NCI-H748 (cell line): Measurements from ENCODE around the gene SPATA13.
A peak's percentile ranks its signal among the peaks of the same experiment; 100 is the strongest.

Experiments
- DNase-seq: peaks from one replicate; lab custom pipeline; 2025; ENCODE audit not compliant: unreplicated experiment; lab: John Stamatoyannopoulos, UW

Gene SPATA13

DNA sequence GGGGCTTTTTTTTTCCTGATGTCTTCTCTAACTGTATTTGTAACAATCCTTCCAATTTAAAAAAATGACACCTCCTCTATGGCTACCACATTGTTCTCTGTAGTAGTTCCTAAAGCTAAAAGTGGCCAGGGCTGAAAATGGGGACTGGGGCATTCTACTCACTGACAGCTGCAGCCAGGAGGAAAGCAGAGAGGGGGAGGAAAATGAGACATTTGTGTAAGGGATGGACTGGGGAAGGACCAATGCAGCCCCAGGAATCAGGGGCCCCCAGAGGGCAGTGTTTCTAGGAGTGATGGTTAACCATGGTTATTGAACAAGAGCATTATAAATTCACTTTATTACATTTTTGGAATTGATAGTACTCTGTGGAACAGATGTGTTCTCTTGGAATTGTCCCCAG, 114.5 kb downstream of the SPATA13 start:
- DNase-seq = no peak

DNA sequence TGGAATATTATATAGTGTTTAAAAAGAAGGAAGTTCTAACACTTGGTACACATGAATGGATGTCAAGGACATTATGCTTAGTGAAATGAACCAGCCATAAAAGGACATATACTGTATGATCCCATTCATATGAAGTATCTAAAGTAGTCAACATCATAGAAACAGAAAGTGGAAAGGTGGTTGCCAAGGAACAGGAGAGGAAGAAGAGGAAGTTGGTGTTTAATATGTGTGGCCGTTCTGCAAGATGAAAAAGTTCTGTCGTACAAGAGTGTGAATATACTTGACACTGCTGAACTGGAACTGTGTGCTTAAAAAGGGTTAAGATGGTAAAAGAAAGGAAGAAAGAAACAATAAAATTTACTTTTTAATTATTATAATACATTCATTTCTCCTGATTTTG, 115.8 kb downstream of the SPATA13 start:
- DNase-seq = no peak

GRCh38 chr13:24276861-24277260, 116.3 kb downstream of the SPATA13 start:
- DNase-seq = no peak

GRCh38 chr13:24277761-24278160, 117.2 kb downstream of the SPATA13 start:
- DNase-seq = no peak

- no peak for DNase-seq
Measured at GRCh38 chr13:24279327-24280110, 119.0 kb downstream of the SPATA13 start.

DNA sequence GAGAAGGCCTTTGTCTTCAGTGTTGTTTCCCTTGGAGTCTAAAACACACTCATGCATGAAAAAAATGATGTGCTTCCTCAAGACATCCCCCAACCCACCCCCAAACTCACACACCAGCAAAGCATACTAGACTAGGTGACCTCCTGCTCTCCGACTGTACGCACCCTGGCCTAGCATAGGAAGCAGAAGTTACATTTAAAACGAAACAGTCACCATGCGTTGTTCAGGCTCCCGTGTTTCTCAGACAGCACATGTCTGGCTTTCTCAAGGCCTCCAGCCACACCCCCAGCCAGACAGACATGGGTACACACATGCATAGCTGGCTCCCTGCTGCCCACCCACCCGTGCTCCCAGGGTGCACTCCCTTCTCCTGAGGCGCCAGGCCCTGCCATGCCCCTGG, 120.2 kb downstream of the SPATA13 start:
- DNase-seq = no peak

DNA sequence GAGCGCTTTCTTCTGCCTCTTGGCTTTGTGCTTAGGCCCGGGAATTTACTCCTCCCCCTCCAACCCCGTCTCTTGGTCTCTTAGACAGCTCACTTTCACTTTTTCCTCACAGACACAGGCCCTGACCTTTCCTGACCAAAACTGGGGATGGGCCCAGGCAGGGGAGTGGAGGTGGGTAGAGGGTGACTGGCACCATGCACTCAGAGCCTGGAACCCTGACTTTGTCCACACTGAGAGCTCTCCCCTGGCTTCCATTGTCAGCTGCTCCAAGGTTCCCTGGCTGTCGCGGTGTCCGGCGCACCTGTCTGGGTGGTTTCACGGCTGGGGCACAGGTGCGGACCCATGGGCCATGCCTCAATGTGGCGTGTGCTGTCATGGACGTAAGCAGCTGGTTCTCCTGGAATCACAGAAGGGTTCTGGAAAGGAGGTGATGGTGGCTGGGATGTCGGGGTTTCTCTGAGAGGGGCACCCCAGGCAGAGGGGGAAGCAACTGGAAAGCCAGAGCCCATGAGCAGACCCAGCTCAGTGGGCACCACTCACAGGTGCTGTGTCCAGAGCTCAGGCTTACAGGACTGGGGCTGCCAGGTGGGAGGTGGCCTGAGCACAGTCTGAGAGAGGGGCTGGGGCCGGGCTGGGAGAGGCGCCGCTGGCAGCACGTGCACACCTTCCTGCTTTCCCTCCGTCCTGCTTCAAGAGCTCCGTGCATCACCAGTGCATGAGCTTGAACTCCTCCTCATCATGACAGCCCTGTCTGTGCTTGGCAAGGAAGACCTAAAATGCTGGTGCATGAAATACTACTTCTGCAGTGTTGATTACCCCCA, 120.9 kb downstream of the SPATA13 start:
- DNase-seq = no peak

DNA sequence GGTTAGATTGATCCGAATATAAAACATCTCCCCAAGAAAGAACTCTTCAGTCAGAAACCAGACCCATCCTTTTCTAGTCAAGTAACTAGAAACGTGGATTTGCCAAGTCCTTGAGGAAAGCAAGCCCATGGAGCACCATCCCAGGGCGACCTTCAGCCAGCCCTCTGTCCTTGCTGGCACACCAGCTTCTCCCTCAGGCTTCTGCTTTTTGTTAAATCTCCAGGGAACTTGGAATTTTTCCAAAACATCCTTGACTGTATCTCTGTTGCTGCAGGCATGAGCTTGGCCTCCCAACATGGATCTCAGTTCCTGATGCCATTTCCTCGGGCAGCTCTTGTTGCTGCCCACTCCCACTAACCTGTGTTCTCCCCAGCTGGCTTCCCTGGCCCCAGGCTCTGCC, 121.7 kb downstream of the SPATA13 start:
- peak; percentile 47 for DNase-seq

DNA sequence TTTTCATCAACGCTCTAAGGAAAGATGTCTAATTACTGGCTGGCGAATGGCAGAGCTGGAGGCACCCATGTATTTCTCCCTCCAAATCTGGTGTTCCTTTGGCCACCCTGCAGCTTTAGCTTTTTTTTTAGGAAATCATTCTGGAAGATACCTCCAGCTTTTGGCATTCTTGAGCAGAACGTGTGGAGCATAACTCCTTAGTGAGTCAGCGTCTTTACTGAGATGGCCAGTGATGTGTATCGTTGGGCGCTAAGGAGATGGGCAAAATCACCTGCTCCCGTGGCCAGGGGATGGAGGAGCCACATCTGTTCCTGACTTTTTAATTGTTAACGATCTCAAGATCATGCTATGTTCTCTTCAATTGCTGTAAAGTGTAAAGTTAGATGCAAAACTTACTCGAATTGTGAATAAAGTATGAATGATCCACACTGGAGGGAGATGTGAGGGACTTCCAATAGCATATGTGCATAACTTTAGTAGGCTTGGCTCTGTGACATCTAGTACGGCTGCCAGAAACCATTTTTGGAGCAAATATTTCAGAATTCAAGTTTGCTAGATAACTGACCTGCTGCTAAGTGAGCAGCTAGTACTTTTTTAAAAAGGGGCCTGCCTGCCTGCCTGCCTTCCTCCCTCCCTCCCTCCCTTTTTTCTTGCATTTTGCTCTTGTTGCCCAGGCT, 124.5 kb downstream of the SPATA13 start:
- no peak for DNase-seq

GRCh38 chr13:24286624-24287023, 126.1 kb downstream of the SPATA13 start:
- no peak for DNase-seq

GRCh38 chr13:24287748-24288287, 127.3 kb downstream of the SPATA13 start:
- DNase-seq = no peak

DNA sequence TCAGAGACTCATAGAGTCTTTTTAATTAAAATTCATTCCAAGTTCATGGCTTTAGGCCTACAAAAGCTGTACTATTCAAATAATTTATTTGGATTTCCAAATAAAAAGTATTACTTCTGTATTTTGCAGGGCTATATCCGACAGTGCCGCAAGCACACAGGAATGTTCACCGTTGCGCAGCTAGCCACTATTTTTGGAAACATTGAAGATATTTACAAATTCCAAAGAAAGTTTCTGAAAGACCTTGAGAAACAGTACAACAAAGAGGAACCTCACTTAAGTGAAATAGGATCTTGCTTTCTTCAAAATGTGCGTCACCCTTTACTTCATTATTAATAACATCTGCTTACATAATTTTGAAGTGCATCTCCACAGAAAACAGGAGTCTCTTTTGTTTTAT, 128.3 kb downstream of the SPATA13 start:
- no peak for DNase-seq

- DNase-seq = no peak
Measured at GRCh38 chr13:24290280-24290932, 129.9 kb downstream of the SPATA13 start.

DNA sequence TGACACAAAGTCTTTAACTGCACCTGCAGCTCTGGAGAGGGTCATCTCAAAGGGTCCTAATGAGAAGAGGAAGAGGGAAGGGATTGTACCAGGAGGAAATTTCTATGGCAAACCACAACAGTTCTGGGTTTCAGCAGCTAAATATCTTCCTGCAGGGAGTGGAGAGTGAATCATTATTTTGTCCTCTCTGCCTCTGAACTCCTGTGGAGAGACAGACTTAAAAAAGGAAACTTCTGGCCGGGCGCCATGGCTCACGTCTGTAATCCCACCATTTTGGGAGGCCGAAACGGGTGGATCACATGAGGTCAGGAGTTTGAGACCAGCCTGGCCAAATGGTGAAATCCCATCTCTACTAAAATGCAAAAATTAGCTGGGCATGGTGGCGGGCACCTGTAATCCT, 132.0 kb downstream of the SPATA13 start:
- no peak for DNase-seq

DNA sequence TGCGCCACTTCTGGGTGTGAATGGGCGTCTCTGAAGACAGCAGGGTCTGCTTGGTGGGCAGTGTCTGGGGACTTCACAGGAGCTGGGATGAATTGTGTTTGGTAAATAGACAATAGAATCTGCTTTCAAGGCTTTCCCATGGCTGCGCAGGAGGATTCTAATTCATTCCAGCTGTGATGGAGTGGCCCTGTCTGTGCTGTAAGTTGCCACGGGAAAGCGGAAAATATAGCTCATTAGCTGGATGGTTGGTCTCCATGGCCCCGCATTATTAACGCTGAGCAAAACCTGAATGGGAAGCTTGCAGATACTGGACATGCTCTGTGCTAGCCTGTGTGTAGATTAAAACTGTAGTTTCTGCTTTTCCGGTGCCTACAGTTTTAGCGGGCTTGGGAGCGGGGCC, 133.2 kb downstream of the SPATA13 start:
- DNase-seq = no peak

DNA sequence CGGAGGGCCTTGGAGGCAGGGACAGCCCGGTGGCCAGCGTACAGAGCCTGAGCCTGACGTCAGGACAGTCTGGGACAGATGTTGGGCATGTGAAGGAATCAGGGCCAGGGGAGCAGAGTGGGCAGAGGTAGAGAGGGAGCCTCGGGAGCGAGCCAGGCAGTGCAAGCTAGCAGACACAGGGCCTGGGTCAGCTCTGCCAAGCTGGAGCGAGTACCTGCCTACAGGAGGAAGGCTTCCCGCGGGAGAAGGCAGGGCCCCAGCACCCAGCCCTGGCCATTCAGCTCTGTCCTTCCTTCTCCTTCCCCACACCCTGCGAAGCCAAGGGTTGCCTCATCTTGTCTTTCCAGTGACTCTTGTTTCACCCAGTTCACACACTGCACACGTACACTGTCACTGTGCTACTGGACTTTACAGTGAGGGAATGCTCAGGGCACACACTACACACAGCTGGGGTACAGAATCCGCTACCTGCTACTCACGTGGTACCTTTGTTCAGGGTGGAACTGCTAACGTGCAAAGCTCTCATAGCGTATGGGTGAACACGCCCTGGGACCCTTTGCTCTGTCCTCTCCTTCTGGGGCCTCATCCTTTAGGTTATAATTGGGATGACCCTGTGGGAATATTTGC, 139.1 kb downstream of the SPATA13 start:
- DNase-seq = no peak

DNA sequence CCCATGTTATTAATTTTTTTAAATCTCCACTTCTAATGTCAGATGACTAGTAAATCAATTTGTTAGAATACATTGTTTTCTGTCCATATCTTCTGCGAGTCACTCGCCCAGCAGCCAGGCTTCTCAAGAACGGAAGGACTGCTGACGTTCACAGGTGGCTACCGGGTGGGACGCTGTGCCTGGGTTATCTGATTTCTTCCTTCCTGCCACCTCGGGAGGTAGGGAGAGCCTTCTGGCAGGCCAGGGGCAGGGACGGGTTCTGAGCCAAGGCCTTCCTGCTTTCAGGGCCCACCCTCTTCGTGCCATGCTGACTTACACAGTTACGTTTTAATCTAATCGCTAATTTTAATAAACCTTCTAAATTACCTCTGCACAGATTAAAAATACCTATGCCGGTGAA, 140.9 kb downstream of the SPATA13 start:
- no peak for DNase-seq

DNA sequence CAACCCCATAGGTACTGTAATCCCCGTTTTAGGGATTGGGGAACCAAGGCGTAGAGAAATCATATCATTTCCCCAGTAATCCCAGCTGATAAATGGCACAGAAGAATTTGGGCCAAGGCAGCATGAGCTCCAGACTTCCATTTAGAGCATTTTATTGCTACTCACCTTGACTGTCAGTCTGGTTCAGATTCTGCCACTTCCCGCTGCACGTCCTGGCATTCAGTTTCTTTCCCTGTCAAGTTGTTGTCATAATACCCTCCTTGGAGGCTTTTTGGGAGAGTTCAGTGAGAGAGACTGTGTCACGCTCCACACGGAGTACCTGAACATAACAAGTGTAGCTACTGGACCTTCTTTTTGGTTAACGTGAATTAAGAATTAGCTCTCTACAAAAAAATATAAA, 141.4 kb downstream of the SPATA13 start:
- DNase-seq = no peak

GRCh38 chr13:24304620-24305019, 144.1 kb downstream of the SPATA13 start:
- DNase-seq = no peak

- DNase-seq = no peak
Measured at GRCh38 chr13:24306632-24307031, 146.1 kb downstream of the SPATA13 start.
